Fibroblast of lung (primary cell): ENCODE data around the gene SYP. TPM values are rescaled to one million over a fixed set of nuclear protein-coding genes. Genes with fewer than 3 reads are reported as not detected.
A peak's percentile ranks its signal among the peaks of the same experiment; 100 is the strongest.

Experiments used
- DNase-seq, 2 donors: peaks; one replicate each; pipeline versions ENCODE4 v3.0.0 to v3.0.0-alpha.2; 2010; ENCODE audit warnings: low read depth in 2 of 2
- H2AFZ ChIP-seq: 2 replicates; pipeline ENCODE4 v1.5.1; 2012; ENCODE audit warnings: low read length, control low read depth, inconsistent platforms
- H3K27ac ChIP-seq: 2 replicates; pipeline ENCODE4 v1.5.1; 2011; ENCODE audit warnings: low read length, control low read depth; ENCODE audit not compliant: insufficient read depth
- H3K27me3 ChIP-seq: 2 replicates; pipeline ENCODE4 v1.5.1; 2011; ENCODE audit warnings: mild to moderate bottlenecking, low read length; ENCODE audit not compliant: control insufficient read depth, insufficient read depth
- H3K36me3 ChIP-seq: 2 replicates; pipeline ENCODE4 v1.5.1; 2011; ENCODE audit warnings: low read length; ENCODE audit not compliant: control insufficient read depth, insufficient read depth
- H3K4me1 ChIP-seq: 2 replicates; pipeline ENCODE4 v1.5.1; 2011; ENCODE audit warnings: low read length; ENCODE audit not compliant: control insufficient read depth, insufficient read depth; ENCODE audit errors: extremely low read depth
- H3K4me2 ChIP-seq: 2 replicates; pipeline ENCODE4 v1.5.1; 2011; ENCODE audit warnings: low read length, control low read depth; ENCODE audit not compliant: insufficient read depth; ENCODE audit errors: extremely low read depth
- H3K4me3 ChIP-seq, 4 experiments: fragments of 200-600 bp in 1 of 4; sonication (generic) in 1 of 4; replicated peaks in 1 of 4; 2 replicates each; pipeline ENCODE4 v1.5.1; 2011 to 2016; ENCODE audit warnings: low read length in 4 of 4, low read depth in 3 of 4, mild to moderate bottlenecking in 3 of 4, control low read depth in 2 of 4, inconsistent platforms in 1 of 4, mixed read lengths in 1 of 4; ENCODE audit not compliant: insufficient read depth in 1 of 4; ENCODE audit errors: control extremely low read depth in 1 of 4
- H3K79me2 ChIP-seq: 2 replicates; pipeline ENCODE4 v1.5.1; 2012; ENCODE audit warnings: mild to moderate bottlenecking, low read length, inconsistent platforms; ENCODE audit not compliant: control insufficient read depth, insufficient read depth
- H3K9ac ChIP-seq: 2 replicates; pipeline ENCODE4 v1.5.1; 2011; ENCODE audit warnings: mild to moderate bottlenecking, low read length, control low read depth; ENCODE audit not compliant: insufficient read depth
- H3K9me3 ChIP-seq: 2 replicates; pipeline ENCODE4 v1.5.1; 2012; ENCODE audit warnings: low read depth, low read length; ENCODE audit not compliant: control insufficient read depth, insufficient read depth
- H4K20me1 ChIP-seq: 2 replicates; pipeline ENCODE4 v1.5.1; 2011; ENCODE audit warnings: low read length; ENCODE audit not compliant: control insufficient read depth, insufficient read depth; ENCODE audit errors: extremely low read depth
- CTCF ChIP-seq, 2 donors: IDR thresholded peaks in 1 of 2; conservative IDR thresholded peaks in 1 of 2; 1 replicate in 1 of 2; 2 replicates in 1 of 2; pipeline ENCODE4 v1.5.1; 2011 to 2012; ENCODE audit warnings: low read length in 2 of 2, control low read depth in 1 of 2, inconsistent platforms in 1 of 2, low read depth in 1 of 2, mild to moderate bottlenecking in 1 of 2
- EZH2 ChIP-seq: IDR thresholded peaks from 2 replicates; pipeline ENCODE4 v1.5.1; 2012; ENCODE audit warnings: low read length, control low read depth, mild to moderate bottlenecking; ENCODE audit errors: missing control alignments
- polyA plus RNA-seq, 2 donors: library from polyadenylated mRNA; depleted of rRNA in 1 of 2; stranded (reverse) in 1 of 2; unstranded in 1 of 2; fragments of >200 nt; gene quantifications; 2 replicates each; pipeline ENCODE4 v1.2.1, GENCODE V29; 2011 to 2012; ENCODE audit warnings: missing spikeins in 1 of 2
- total RNA-seq: library from RNA; depleted of rRNA; stranded (reverse); fragments of >200 nt; gene quantifications from 2 replicates; pipeline ENCODE4 v1.2.1, GENCODE V29; 2014

The SYP gene
- total and polyA plus RNA-seq, 2 donors (not counting 1 experiment from before 2014, with no cell fraction given): 0.08 to 0.17 TPM

- Histone ChIP-seq H3K4me1 (no peaks in the 10 kb centered on the region), H3K4me2 (no peak overlapping the region), H3K27ac (peak overlapping the region; percentile 43), H3K9me3 (no peaks in the 10 kb centered on the region), H3K4me3 (peak overlapping the region; percentile 28 to 73 (median 63)), H3K27me3 (no peaks in the 10 kb centered on the region), H3K36me3 (no peaks in the 10 kb centered on the region), H4K20me1 (no peaks in the 10 kb centered on the region), H3K79me2 (no peaks in the 10 kb centered on the region), H2AFZ (no peak overlapping the region), H3K9ac (peak overlapping the region; percentile 50)
- no peak for TF ChIP-seq EZH2
- peak; percentile 100 for DNase-seq
Observed at GRCh38 chrX:49190821-49191573, 9.0 kb downstream of the SYP start.

- Histone ChIP-seq H3K4me2 (no peak overlapping the region), H3K4me1 (no peaks in the 10 kb centered on the region), H3K9ac (no peak overlapping the region), H3K4me3 (peak overlapping the region in 1 of 4 experiments; percentile 4), H3K36me3 (no peaks in the 10 kb centered on the region), H3K79me2 (no peaks in the 10 kb centered on the region), H3K27ac (no peak overlapping the region), H3K27me3 (no peaks in the 10 kb centered on the region), H2AFZ (no peak overlapping the region), H3K9me3 (no peaks in the 10 kb centered on the region), H4K20me1 (no peaks in the 10 kb centered on the region)
- no peak for TF ChIP-seq CTCF (conservative IDR thresholded peaks at IDR 0.05 in 1 of 2, IDR thresholded peaks at IDR 0.05 in 1 of 2; ENCODE audit: low read depth in 1 of 2, low read length in 2 of 2)
- no peak for TF ChIP-seq EZH2
- no peak for DNase-seq
Observed at GRCh38 chrX:49189606-49190005, 10.4 kb downstream of the SYP start.

- Histone ChIP-seq H3K9me3 (no peaks in the 10 kb centered on the region), H3K9ac (no peak overlapping the region), H3K36me3 (no peaks in the 10 kb centered on the region), H3K4me1 (peaks cover 2% of the 10 kb centered on the region), H3K27me3 (no peaks in the 10 kb centered on the region), H4K20me1 (no peaks in the 10 kb centered on the region), H2AFZ (no peak overlapping the region), H3K79me2 (no peaks in the 10 kb centered on the region), H3K4me3 (no peak overlapping the region), H3K4me2 (no peak overlapping the region), H3K27ac (no peak overlapping the region)
- no peak for DNase-seq
- no peak for TF ChIP-seq CTCF (conservative IDR thresholded peaks at IDR 0.05 in 1 of 2, IDR thresholded peaks at IDR 0.05 in 1 of 2; ENCODE audit: low read depth in 1 of 2, low read length in 2 of 2)
- no peak for TF ChIP-seq EZH2
Observed at GRCh38 chrX:49188468-49189076, 11.4 kb downstream of the SYP start.
